ENCODE measurements around the gene MTERF2.
"Not testable (repeated sequence)": the region's sequence is repeated elsewhere in the genome, so short reads cannot be mapped to it uniquely, and the experiment has no call there.

The MTERF2 gene

GRCh38 chr12:106986625-106987389, at the start of gene MTERF2:
Gene MTERF2, minus strand, starts transcription at chr12:106987146. Its CDS starts 8,432 bp downstream, at chr12:106978714.
- DNase-seq (ENCODE audit: extremely low read depth in 1 of 2, low read depth in 1 of 2): peak; percentile 38 to 65

DNA sequence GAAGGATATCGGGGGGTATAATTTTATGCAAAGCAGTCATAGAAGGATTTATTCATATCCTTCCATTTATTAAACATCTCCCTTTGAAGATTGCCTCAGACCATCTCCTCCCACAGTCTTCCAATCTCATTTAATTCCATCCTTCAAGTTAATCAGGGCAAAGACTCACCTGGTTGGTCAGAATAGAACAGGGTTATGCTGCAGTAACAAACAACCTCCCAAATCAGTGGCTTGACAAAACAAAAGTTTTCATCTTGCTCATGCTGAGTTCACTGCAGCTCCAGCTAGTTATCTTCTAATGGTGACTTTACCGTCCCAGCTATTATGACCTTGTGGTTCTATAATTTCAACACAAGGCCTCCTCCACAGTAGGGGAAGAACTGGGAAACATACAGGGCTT, 48.8 kb upstream of the MTERF2 start:
- no peak for DNase-seq (ENCODE audit: extremely low read depth in 1 of 2, low read depth in 1 of 2)

GRCh38 chr12:107033758-107034739, 47.1 kb upstream of the MTERF2 start:
- DNase-seq (ENCODE audit: extremely low read depth in 1 of 2, low read depth in 1 of 2): no peak

- DNase-seq (ENCODE audit: extremely low read depth in 1 of 2, low read depth in 1 of 2): no peak
Observed at GRCh38 chr12:107032266-107032665, 45.3 kb upstream of the MTERF2 start.

DNA sequence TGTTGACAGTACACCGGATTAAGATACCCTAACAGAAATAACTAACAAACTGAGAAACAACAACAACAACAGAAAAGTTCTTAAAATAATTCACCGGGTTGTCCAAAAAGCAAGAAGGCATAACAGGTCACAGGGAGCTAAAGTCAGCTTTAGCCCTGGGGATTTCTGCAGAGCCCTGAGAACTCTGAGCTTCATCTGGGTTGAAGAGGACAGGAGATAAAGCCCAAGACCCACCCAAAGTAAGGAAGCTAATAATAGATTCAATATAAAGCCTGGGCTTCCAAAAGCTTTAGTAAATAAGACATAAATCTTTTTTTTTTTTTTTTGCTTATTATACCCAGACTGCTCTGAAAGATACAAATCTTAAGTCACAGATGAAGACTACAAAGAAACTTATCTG, 44.1 kb upstream of the MTERF2 start:
- DNase-seq (ENCODE audit: extremely low read depth in 1 of 2, low read depth in 1 of 2): no peak

DNA sequence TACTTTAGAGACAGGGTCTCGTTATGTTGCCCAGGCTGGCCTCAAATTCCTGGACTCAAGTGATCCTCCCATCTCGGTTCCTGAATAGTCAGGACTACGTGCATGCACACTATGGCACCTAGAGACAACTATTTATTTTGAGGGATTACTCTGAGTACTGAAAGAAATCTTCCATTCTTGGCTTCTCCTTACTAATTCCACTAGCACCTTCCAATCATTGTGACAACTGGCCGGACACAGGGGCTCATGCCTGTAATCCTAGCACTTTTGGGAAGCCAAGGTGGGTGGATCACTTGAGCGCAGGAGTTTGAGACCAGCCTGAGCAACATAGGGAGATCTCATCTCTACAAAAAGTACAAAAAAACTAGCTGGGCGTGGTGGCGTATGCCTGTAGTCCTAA, 42.1 kb upstream of the MTERF2 start:
- no peak for DNase-seq (ENCODE audit: extremely low read depth in 1 of 2, low read depth in 1 of 2)

GRCh38 chr12:107027636-107028053, 40.7 kb upstream of the MTERF2 start:
- no peak for DNase-seq (ENCODE audit: extremely low read depth in 1 of 2, low read depth in 1 of 2)

GRCh38 chr12:107026806-107027635, 40.1 kb upstream of the MTERF2 start:
- no peak for DNase-seq (ENCODE audit: extremely low read depth in 1 of 2, low read depth in 1 of 2)

- not testable (repeated sequence) for DNase-seq (ENCODE audit: extremely low read depth in 1 of 2, low read depth in 1 of 2)
Observed at GRCh38 chr12:107026356-107026755, 39.4 kb upstream of the MTERF2 start.

GRCh38 chr12:107025671-107026070, 38.7 kb upstream of the MTERF2 start:
- DNase-seq (ENCODE audit: extremely low read depth in 1 of 2, low read depth in 1 of 2): no peak

DNA sequence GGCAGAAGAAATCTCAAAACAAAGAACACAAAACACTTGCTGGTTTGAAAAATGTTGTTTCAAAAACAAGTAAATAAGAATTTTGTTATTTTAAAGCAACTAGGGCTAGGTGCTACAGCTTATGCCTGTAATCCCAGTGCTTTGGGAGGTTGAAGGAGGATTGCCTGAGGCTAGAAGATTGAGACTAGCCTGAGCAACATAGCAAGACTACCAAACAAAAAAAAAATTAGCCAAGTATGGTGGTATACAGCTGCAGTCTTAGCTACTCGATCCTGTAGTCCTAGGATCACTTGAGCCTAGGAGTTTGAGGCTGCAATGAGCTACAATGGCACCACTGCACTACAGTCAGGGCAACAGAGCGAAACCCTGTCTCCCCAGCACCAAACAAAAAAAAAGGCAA, 32.6 kb upstream of the MTERF2 start:
- no peak for DNase-seq (ENCODE audit: extremely low read depth in 1 of 2, low read depth in 1 of 2)

DNA sequence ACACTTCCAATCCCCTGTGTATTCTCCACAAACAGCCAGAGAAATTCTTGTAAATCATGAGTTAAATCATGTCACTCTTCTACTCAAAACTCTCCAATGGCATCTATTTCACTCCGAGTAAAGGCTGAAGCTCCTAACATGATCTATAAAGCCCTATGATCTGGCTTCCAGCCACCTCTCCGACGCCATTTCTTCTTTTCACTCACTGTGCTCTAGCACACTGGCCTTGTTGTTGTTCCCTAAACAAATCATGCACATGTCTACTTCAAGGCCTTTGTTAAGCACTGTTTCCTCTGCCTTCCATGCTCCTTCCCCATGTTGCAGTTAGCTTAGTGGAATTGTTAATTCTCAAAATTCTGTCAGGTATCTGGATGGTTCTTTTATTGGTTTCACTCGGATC, 30.1 kb upstream of the MTERF2 start:
- DNase-seq (ENCODE audit: extremely low read depth in 1 of 2, low read depth in 1 of 2): no peak

- no peak for DNase-seq (ENCODE audit: extremely low read depth in 1 of 2, low read depth in 1 of 2)
Observed at GRCh38 chr12:107014055-107014454, 27.1 kb upstream of the MTERF2 start.

DNA sequence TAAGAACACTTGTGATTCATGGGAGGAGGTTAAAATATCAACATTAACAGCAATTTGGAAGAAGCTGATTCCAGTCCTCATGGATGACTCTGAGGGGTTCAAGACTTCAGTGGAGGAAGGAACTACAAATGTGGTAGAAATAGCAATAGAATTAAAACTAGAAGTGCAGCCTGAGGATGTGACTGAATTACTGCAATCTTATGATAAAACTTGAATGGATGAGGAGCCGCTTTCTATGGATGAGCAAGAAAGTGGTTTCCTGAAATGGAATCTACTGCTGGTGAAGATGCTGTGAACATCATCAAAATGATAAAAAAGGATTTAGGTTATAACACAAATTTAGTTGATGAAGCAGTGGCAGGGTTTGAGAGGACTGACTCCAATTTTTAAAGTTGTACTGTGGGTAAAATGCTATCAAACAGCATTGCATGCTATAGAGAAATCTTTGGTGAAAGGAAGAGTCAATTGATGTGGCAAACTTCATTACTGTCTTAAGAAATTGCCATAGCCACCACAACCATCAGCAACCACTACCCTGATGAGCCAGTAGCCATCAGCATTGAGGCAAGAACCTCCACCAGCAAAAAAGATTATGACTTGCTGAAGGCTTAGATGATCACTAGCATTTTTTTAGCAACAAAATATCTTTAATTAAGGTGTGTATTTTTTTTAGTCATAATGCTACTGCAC, 25.9 kb upstream of the MTERF2 start:
- DNase-seq (ENCODE audit: extremely low read depth in 1 of 2, low read depth in 1 of 2): no peak

DNA sequence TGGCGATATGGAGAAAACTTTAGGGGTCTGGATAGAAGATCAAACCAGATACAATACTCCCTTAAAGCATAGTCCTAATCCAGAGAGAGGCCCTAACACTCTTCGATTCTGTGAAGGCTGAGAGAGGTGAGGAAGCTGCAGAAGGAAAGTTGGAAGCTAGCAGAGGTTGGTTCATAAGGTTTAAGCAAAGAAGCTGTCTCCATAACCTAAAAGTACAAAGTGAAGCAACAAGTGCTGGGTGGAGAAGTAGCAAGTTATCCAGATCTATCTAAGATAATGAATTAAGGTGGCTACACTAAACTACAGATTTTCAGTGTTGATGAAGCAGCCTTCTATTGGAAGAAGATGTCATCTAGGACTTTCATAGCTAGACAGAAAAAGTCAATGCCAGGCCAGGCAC, 24.6 kb upstream of the MTERF2 start:
- DNase-seq (ENCODE audit: extremely low read depth in 1 of 2, low read depth in 1 of 2): no peak

DNA sequence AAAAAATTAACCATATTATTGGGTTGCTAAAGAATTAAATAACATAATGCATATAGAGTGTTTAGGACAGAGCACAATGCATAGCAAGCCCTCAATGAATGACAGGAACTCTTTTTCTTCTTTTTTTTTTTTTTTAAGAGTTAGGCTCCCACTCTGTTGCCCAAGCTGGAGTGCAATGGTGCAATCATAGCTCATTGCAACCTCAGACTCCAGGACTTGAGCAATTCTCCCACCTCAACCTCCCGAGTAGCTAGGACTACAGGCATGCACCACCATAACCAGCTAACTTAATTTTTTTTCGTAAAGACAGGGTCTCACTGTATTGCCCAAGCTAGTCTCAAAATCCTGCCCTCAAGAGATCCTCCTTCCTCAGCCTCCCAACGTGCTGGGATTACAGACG, 20.5 kb upstream of the MTERF2 start:
- DNase-seq (ENCODE audit: extremely low read depth in 1 of 2, low read depth in 1 of 2): no peak

GRCh38 chr12:107002665-107003064, 15.7 kb upstream of the MTERF2 start:
- not testable (repeated sequence) for DNase-seq (ENCODE audit: extremely low read depth in 1 of 2, low read depth in 1 of 2)

DNA sequence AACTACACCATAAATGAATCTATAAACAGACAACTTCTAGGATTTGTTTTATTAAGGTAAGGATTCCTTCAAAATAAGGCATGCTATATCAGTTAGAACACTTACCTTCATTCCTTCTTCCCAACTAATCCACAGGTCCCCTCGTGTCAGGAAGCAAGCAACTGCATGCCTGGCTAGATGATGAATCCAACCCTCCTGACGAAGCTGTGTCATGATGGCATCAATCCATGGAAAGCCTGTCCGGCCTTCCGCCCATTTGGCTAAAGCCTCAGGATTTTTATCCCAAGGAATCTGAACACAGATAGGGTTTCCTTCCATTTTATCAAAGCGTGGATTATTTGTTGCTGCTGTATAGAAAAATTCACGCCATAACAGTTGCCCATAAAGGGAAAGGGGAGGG, 12.5 kb upstream of the MTERF2 start:
- DNase-seq (ENCODE audit: extremely low read depth in 1 of 2, low read depth in 1 of 2): no peak

- DNase-seq (ENCODE audit: extremely low read depth in 1 of 2, low read depth in 1 of 2): no peak
Observed at GRCh38 chr12:106997916-106998315, 11.0 kb upstream of the MTERF2 start.

GRCh38 chr12:106996102-106996501, 9.2 kb upstream of the MTERF2 start:
- DNase-seq (ENCODE audit: extremely low read depth in 1 of 2, low read depth in 1 of 2): not testable (repeated sequence)

All from activated CD8-positive, alpha-beta memory T cell treated with anti-CD3 and anti-CD28 coated beads for 1 hour (primary cell).